SH-SY5Y (cell line): Measurements from ENCODE around the gene DDX39B.

Experiments used
- GATA2 ChIP-seq: IDR thresholded peaks from 2 replicates; pipeline ENCODE4 v1.6.1; 2011; ENCODE audit warnings: mild to moderate bottlenecking, low read depth, low read length
- GATA3 ChIP-seq: IDR thresholded peaks from 2 replicates; pipeline ENCODE4 v1.6.1; 2011; ENCODE audit warnings: low read depth, mild to moderate bottlenecking, low read length, moderate library complexity

The DDX39B gene

GRCh38 chr6:31493875-31494694, 47.7 kb downstream of the DDX39B start:
- no peak for TF ChIP-seq GATA3
- TF ChIP-seq GATA2 = no peak

DNA sequence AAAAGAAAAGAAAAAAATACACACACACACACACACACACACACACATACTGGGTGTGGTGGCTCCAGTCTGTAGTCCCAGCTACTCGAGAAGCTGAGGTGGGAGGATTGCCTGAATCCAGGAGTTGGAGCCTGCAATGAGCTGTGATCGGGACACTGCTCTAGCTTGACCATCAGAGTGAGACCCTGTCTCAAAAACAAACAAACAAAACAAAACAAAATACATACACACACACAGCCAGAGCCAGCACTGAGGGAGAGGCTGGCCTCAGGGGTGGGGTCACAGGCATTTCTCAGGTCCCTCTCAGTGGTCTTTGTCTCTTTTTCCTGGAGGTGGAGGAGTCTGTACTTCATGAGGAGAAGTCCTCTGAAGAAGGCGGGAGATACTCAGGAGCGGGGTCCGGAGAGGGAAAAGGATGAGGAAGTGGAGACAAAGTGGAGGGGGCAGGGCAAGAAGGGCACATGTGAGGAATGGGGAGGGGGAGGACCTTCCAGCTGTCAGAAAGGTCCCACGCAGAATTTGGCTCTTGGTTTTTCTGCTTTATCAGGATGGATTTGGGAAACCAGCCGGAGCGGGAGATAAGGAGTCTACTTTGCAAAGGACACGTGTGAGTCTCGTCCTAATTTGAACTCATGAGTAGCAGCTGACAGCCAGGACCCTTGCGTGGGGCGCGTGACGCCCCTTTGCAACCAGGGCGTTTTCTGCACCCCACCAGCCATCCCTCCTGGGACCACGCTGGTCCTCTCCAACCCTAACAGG, 51.5 kb downstream of the DDX39B start:
- TF ChIP-seq GATA3 (no peak), GATA2 (no peak)

DNA sequence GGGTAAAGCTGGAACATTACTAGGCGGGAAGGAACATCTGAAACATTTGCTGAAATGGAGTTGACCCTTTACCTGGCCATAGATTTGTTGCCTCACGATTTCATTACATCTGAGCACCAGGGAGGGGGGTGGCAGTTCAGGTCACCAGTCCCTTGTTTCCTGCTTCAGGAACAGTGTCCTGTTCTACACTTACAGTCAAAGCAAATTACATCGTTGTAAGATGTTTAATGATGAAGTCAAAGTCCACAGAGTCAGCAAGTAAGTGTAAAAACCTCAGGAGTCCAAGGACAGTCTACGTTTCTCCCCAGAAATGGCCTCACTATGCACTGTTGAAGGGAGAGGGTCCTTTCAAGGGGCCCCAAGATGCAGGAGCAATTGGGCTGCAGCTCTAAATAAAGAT, 52.7 kb downstream of the DDX39B start:
- TF ChIP-seq GATA3 (no peak), GATA2 (no peak)

GRCh38 chr6:31485055-31485454, 56.7 kb downstream of the DDX39B start:
- no peak for TF ChIP-seq GATA2
- TF ChIP-seq GATA3 = no peak

DNA sequence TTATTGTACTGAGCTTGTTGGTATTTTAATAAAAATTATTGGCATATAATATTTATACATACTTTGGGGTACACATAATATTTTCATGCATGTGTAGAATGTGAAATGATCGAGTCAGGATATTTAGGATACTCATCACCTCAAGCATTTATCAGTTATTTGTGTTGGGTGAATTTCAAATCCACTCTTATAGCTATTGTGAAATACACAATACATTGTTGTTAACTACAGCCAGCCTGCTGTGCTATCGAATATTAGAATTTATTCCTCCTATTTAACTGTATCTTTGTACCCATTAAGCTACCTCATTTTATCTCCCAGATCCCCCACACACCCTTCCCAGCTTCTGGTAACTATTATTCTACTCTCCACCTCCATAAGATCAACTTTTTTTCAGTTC, 58.4 kb downstream of the DDX39B start:
- TF ChIP-seq GATA3 (no peak), GATA2 (no peak)

DNA sequence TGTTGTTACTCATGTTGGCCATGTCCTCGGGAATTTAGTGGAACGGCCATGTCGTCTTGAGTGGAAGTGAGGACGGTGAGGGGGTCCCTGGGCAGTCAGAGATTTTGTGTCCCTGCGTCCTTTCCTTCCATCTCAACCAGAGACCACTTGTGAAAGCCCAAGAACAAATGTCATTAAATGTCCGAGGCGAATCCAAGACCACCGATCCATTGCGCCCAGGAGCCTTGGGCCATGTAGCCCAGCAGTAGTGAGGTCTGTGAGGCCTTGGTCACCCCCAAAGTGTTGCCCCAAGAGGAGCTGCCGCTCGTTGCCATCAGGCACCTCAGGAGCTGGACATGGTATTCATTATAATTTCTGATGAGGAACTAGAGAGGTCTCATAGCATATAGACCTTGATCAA, 61.2 kb downstream of the DDX39B start:
- TF ChIP-seq GATA3 (no peak), GATA2 (no peak)
